Panc1 (cell line): ENCODE data around the gene PKNOX2.

ENCODE experiments used
- CTCF ChIP-seq: fragments of 450-650 bp; IDR thresholded peaks from 2 replicates; pipeline ENCODE4 v1.5.1; 2017; ENCODE audit warnings: mild to moderate bottlenecking
- POLR2AphosphoS5 ChIP-seq: IDR thresholded peaks from 2 replicates; pipeline ENCODE4 v1.6.1; 2012; ENCODE audit warnings: mild to moderate bottlenecking, low read depth, low read length, moderate library complexity
- REST ChIP-seq, 2 experiments: IDR thresholded peaks; 2 replicates each; pipeline ENCODE4 v1.6.1; 2011 to 2012; ENCODE audit warnings: low read depth in 2 of 2, control low read depth in 1 of 2, low read length in 1 of 2, mild to moderate bottlenecking in 1 of 2, moderate library complexity in 1 of 2; ENCODE audit not compliant: insufficient read depth in 1 of 2
- SIN3A ChIP-seq: IDR thresholded peaks from 2 replicates; pipeline ENCODE4 v1.6.1; 2012; ENCODE audit warnings: low read depth, mild to moderate bottlenecking, low read length, moderate library complexity, borderline replicate concordance; ENCODE audit not compliant: insufficient read depth

DNA sequence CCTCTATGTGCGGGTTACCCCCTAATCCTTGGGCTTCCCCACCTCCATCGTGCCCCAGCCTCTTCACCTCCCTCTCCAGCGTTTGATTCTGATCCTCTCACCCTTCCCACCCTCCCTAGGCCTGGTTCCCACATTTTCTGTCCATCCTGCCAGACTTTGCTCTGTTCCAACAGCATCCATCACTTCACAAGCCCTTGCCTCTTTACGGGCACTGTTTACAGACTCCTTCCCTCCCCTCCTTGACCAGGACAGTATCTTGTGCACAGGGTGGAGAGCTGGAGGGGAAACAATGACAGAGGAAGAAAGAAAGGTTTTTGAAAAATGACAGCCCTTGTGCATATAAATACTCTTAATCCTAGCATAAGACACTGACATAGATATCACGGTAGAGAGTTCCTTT lies 301.1 kb downstream of the PKNOX2 start:
- TF ChIP-seq CTCF: no peak
- no peak for TF ChIP-seq POLR2AphosphoS5
- TF ChIP-seq SIN3A: no peak
- no peak for TF ChIP-seq REST (IDR thresholded peaks at IDR 0.05; ENCODE audit: insufficient read depth in 1 of 2, low read depth in 2 of 2, low read length in 1 of 2)
